H9 (cell line): ENCODE data around the gene RNF149. TPM values are rescaled to one million over a fixed set of nuclear protein-coding genes. Genes with fewer than 3 reads are reported as not detected.
A peak's percentile ranks its signal among the peaks of the same experiment; 100 is the strongest.

Experiments
- DNase-seq: peaks from one replicate; pipeline ENCODE4 v3.0.0-alpha.2; 2017
- H2AFZ ChIP-seq: one replicate; pipeline ENCODE4 v1.6.1; 2013; ENCODE audit warnings: mild to moderate bottlenecking, low read length, control low read depth, moderate library complexity
- H2AK5ac ChIP-seq: 2 replicates; pipeline ENCODE4 v1.6.1; 2013; ENCODE audit warnings: low read length, control low read depth, mixed read lengths; ENCODE audit not compliant: insufficient read length
- H2BK120ac ChIP-seq: one replicate; pipeline ENCODE4 v1.6.1; 2013; ENCODE audit warnings: low read depth, mild to moderate bottlenecking, low read length, control low read depth, inconsistent platforms; ENCODE audit not compliant: poor library complexity, severe bottlenecking
- H2BK12ac ChIP-seq: 2 replicates; pipeline ENCODE4 v1.6.1; 2013; ENCODE audit warnings: low read length, control low read depth, mixed read lengths, low read depth; ENCODE audit not compliant: insufficient read length
- H2BK15ac ChIP-seq: 2 replicates; pipeline ENCODE4 v1.6.1; 2013; ENCODE audit warnings: low read depth, low read length, control low read depth
- H2BK20ac ChIP-seq: one replicate; pipeline ENCODE4 v1.6.1; 2013; ENCODE audit warnings: low read depth, mild to moderate bottlenecking, low read length, control low read depth, inconsistent platforms; ENCODE audit not compliant: poor library complexity, severe bottlenecking
- H2BK5ac ChIP-seq: 2 replicates; pipeline ENCODE4 v1.6.1; 2013; ENCODE audit warnings: low read length, control low read depth, mixed read lengths; ENCODE audit not compliant: insufficient read length
- H3K14ac ChIP-seq: 2 replicates; pipeline ENCODE4 v1.6.1; 2013; ENCODE audit warnings: low read length, control low read depth; ENCODE audit not compliant: insufficient read depth
- H3K18ac ChIP-seq: 2 replicates; pipeline ENCODE4 v1.6.1; 2013; ENCODE audit warnings: low read depth, mild to moderate bottlenecking, mixed read lengths, low read length, control low read depth; ENCODE audit not compliant: insufficient read length
- H3K23ac ChIP-seq: 2 replicates; pipeline ENCODE4 v1.6.1; 2013; ENCODE audit warnings: low read length, control low read depth, mixed read lengths, low read depth; ENCODE audit not compliant: insufficient read length
- H3K23me2 ChIP-seq: 2 replicates; pipeline ENCODE4 v1.6.1; 2013; ENCODE audit warnings: low read depth, mild to moderate bottlenecking, mixed read lengths, low read length, control low read depth; ENCODE audit not compliant: insufficient read length, poor library complexity, severe bottlenecking
- H3K27ac ChIP-seq: 2 replicates; pipeline ENCODE4 v1.5.1; 2013; ENCODE audit warnings: low read length, control low read depth, mixed read lengths, low read depth; ENCODE audit not compliant: insufficient read length
- H3K27me3 ChIP-seq: 2 replicates; pipeline ENCODE4 v1.6.1; 2013; ENCODE audit warnings: low read length, control low read depth, inconsistent platforms; ENCODE audit not compliant: insufficient read depth
- H3K4ac ChIP-seq: 2 replicates; pipeline ENCODE4 v1.6.1; 2013; ENCODE audit warnings: low read depth, mild to moderate bottlenecking, control low read depth, inconsistent platforms, low read length, moderate library complexity
- H3K4me1 ChIP-seq: 2 replicates; pipeline ENCODE4 v1.6.1; 2013; ENCODE audit warnings: low read length, control low read depth, inconsistent platforms; ENCODE audit not compliant: insufficient read depth
- H3K4me2 ChIP-seq: 2 replicates; pipeline ENCODE4 v1.6.1; 2013; ENCODE audit warnings: low read length, control low read depth, mixed read lengths; ENCODE audit not compliant: insufficient read length, insufficient read depth
- H3K56ac ChIP-seq: 2 replicates; pipeline ENCODE4 v1.6.1; 2013; ENCODE audit warnings: low read depth, mild to moderate bottlenecking, mixed read lengths, low read length, control low read depth; ENCODE audit not compliant: insufficient read length
- H3K79me1 ChIP-seq: 2 replicates; pipeline ENCODE4 v1.6.1; 2013; ENCODE audit warnings: low read depth, mild to moderate bottlenecking, moderate library complexity, low read length, control low read depth, inconsistent platforms; ENCODE audit not compliant: insufficient read depth, poor library complexity, severe bottlenecking
- H3K79me2 ChIP-seq: 2 replicates; pipeline ENCODE4 v1.6.1; 2013; ENCODE audit warnings: low read length, control low read depth, inconsistent platforms; ENCODE audit not compliant: insufficient read depth
- H3K9ac ChIP-seq: 2 replicates; pipeline ENCODE4 v1.6.1; 2013; ENCODE audit warnings: low read length, control low read depth, mixed read lengths; ENCODE audit not compliant: insufficient read length; ENCODE audit errors: extremely low read depth
- H3K9me3 ChIP-seq: one replicate; pipeline ENCODE4 v1.6.1; 2013; ENCODE audit warnings: low read depth, low read length, inconsistent platforms; ENCODE audit not compliant: control insufficient read depth
- H3T11ph ChIP-seq: one replicate; pipeline ENCODE4 v1.6.1; 2013; ENCODE audit warnings: mild to moderate bottlenecking, low read length, control low read depth, inconsistent platforms
- H4K20me1 ChIP-seq: one replicate; pipeline ENCODE4 v1.6.1; 2013; ENCODE audit not compliant: control insufficient read depth, insufficient read length, insufficient read depth
- H4K5ac ChIP-seq: 2 replicates; pipeline ENCODE4 v1.6.1; 2013; ENCODE audit warnings: low read depth, mild to moderate bottlenecking, mixed read lengths, low read length, control low read depth; ENCODE audit not compliant: insufficient read length
- H4K8ac ChIP-seq: replicated peaks from 2 replicates; pipeline ENCODE4 v1.6.1; 2013; ENCODE audit warnings: low read length, control low read depth, mixed read lengths, low read depth; ENCODE audit not compliant: insufficient read length
- H4K91ac ChIP-seq: 2 replicates; pipeline ENCODE4 v1.6.1; 2013; ENCODE audit warnings: low read depth, mild to moderate bottlenecking, moderate library complexity, mixed read lengths, low read length, control low read depth; ENCODE audit not compliant: insufficient read length
- H3K27ac Mint-ChIP-seq, 3 experiments: 2 replicates in 2 of 3; 3 replicates in 1 of 3; pipeline ENCODE4 v1.8.0; 2020 to 2021; ENCODE audit warnings: mixed read lengths in 3 of 3, mild to moderate bottlenecking in 1 of 3, moderate library complexity in 1 of 3
- H3K27me3 Mint-ChIP-seq: 2 replicates; pipeline ENCODE4 v1.8.0; 2021; ENCODE audit warnings: low read depth, mild to moderate bottlenecking, moderate library complexity, mixed read lengths
- H3K36me3 Mint-ChIP-seq, 3 experiments: 2 replicates in 2 of 3; 3 replicates in 1 of 3; pipeline ENCODE4 v1.8.0; 2020 to 2021; ENCODE audit warnings: low read depth in 3 of 3, mixed read lengths in 3 of 3; ENCODE audit not compliant: insufficient read depth in 1 of 3
- H3K4me1 Mint-ChIP-seq, 2 experiments: 2 replicates each; pipeline ENCODE4 v1.8.0; 2020; ENCODE audit warnings: mixed read lengths in 2 of 2
- H3K4me3 Mint-ChIP-seq, 2 experiments: 2 replicates in 1 of 2; 3 replicates in 1 of 2; pipeline ENCODE4 v1.8.0; 2020 to 2021; ENCODE audit warnings: mild to moderate bottlenecking in 2 of 2, mixed read lengths in 2 of 2, moderate library complexity in 1 of 2
- H3K9me3 Mint-ChIP-seq, 2 experiments: 2 replicates in 1 of 2; 3 replicates in 1 of 2; pipeline ENCODE4 v1.8.0; 2020; ENCODE audit warnings: mild to moderate bottlenecking in 2 of 2, mixed read lengths in 2 of 2, moderate library complexity in 1 of 2
- WGBS: extraction: QIAGEN DNeasy Blood & Tissue Kit; methylation state at CpG from one replicate; pipeline ENCODE4 v1.1.7; 2013; ENCODE audit warnings: missing lambda C conversion rate, low lambda C conversion rate, mixed read lengths; ENCODE audit not compliant: insufficient read length; ENCODE audit errors: extremely low coverage; 5-methylcytosine and 5-hydroxymethylcytosine counted together
- total RNA-seq: library from RNA; stranded (reverse); gene quantifications from 2 replicates; pipeline ENCODE4 v1.2.1, GENCODE V29; 2021
- TF ChIP-seq, protein P1 (sequence below): fragments of 200-600 bp; sonication (generic); conservative IDR thresholded peaks from 3 replicates; pipeline ENCODE4 v1.8.0; 2021; ENCODE audit warnings: antibody characterized with exemption, mild to moderate bottlenecking

Gene RNF149
- total RNA-seq, 1 experiment from 2014 or later, result 18.0 TPM

- no peak overlapping the region for H2BK20ac ChIP-seq
- no peak overlapping the region for H3K56ac ChIP-seq
- Mint-ChIP-seq H3K4me3 (peak overlapping the region in 1 of 2 experiments; percentile 25; a peak in 2 of 5 replicates), H3K27me3 (no peaks in the 10 kb centered on the region), H3K4me1 (peaks cover 9 to 24% of the 10 kb centered on the region in 2 experiments), H3K9me3 (no peaks in the 10 kb centered on the region), H3K27ac (peak overlapping the region; percentile 52 to 89 (median 86); a peak in 6 of 7 replicates), H3K36me3 (peaks cover 0 to under 1% (median 0%) of the 10 kb centered on the region in 3 experiments; a peak in 1 of 7 replicates)
- H2BK120ac ChIP-seq, result no peak overlapping the region
- H3K79me2 ChIP-seq, result no peaks in the 10 kb centered on the region
- WGBS, result no CpG with 5 or more reads among the region's 12 CpGs
- H3K18ac ChIP-seq, result peak overlapping the region; percentile 88
- no peak overlapping the region for H2BK5ac ChIP-seq
- peak overlapping the region; percentile 21 for H3T11ph ChIP-seq
- no peak overlapping the region for H3K23ac ChIP-seq
- H3K27me3 ChIP-seq, result no peaks in the 10 kb centered on the region
- H3K9ac ChIP-seq, result no peak overlapping the region
- H3K23me2 ChIP-seq, result no peaks in the 10 kb centered on the region
- no peak overlapping the region for H4K91ac ChIP-seq
- H2BK12ac ChIP-seq, result no peak overlapping the region
- peak overlapping the region; percentile 1 for H3K4me2 ChIP-seq
- DNase-seq, result peak; percentile 81
- H2AK5ac ChIP-seq, result no peak overlapping the region
- H3K4me1 ChIP-seq, result peaks cover 19% of the 10 kb centered on the region; the same call in 1 of the 2 replicates
- TF ChIP-seq, protein P1, sequence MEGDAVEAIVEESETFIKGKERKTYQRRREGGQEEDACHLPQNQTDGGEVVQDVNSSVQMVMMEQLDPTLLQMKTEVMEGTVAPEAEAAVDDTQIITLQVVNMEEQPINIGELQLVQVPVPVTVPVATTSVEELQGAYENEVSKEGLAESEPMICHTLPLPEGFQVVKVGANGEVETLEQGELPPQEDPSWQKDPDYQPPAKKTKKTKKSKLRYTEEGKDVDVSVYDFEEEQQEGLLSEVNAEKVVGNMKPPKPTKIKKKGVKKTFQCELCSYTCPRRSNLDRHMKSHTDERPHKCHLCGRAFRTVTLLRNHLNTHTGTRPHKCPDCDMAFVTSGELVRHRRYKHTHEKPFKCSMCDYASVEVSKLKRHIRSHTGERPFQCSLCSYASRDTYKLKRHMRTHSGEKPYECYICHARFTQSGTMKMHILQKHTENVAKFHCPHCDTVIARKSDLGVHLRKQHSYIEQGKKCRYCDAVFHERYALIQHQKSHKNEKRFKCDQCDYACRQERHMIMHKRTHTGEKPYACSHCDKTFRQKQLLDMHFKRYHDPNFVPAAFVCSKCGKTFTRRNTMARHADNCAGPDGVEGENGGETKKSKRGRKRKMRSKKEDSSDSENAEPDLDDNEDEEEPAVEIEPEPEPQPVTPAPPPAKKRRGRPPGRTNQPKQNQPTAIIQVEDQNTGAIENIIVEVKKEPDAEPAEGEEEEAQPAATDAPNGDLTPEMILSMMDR, result no peak
- H4K8ac ChIP-seq, result peak overlapping the region; percentile 82
- no peaks in the 10 kb centered on the region for H4K20me1 ChIP-seq
- no peaks in the 10 kb centered on the region for H3K79me1 ChIP-seq
- H3K27ac ChIP-seq, result no peak overlapping the region
- H2BK15ac ChIP-seq, result no peak overlapping the region
- H2AFZ ChIP-seq, result peak overlapping the region; percentile 69
- H3K4ac ChIP-seq, result no peak overlapping the region
- no peaks in the 10 kb centered on the region for H3K9me3 ChIP-seq
- peak overlapping the region; percentile 82; the same call in 1 of the 2 replicates for H3K14ac ChIP-seq
- peak overlapping the region; percentile 39 for H4K5ac ChIP-seq
Observed at GRCh38 chr2:101330253-101330933, 21.9 kb upstream of the RNF149 start.
